ENCODE results near the gene GTF2F2. TPM values are rescaled to one million over a fixed set of nuclear protein-coding genes. Genes with fewer than 3 reads are reported as not detected.

GTF2F2 gene
- total RNA-seq, 2 donors from 2014 or later: 15.3 to 21.2 TPM

DNA sequence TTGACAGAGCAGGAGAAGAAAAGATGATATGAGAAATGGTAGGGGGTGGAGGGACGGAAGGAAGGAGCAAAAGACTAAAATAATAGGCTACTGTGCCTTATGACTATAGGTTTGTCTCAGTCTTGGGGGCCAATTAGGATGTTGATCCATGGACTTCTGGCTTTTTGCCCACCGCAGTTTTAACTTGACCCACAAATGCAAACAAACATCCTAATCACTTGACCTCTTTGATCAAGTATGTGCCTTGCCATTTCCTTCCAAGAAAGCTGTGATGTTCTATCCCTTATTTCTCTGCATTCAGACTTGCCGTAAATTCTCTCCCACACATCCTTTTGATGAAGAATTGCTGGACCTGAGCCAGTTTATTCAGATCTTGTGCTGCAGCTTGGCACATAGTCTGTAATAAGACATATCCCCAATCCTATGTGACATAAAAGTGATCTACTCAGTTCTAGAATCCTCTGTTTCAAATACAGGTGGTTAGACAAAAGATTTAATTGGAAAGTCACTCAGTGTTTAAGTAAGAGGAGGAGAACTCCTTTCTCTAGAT lies 157.9 kb downstream of the GTF2F2 start:
- Histone ChIP-seq H3K27me3 (replicated peaks; ENCODE audit: insufficient read depth) (no peaks in the 10 kb centered on the region), H3K36me3 (no peaks in the 10 kb centered on the region), H3K27ac (no peak overlapping the region), H3K4me1 (replicated peaks) (no peaks in the 10 kb centered on the region), H3K9me3 (no peaks in the 10 kb centered on the region), H3K4me3 (no peak overlapping the region)
- DNase-seq (ENCODE audit: low spot score): no peak
- TF ChIP-seq POLR2AphosphoS5 (IDR thresholded peaks at IDR 0.05): no peak
- TF ChIP-seq, protein P1, sequence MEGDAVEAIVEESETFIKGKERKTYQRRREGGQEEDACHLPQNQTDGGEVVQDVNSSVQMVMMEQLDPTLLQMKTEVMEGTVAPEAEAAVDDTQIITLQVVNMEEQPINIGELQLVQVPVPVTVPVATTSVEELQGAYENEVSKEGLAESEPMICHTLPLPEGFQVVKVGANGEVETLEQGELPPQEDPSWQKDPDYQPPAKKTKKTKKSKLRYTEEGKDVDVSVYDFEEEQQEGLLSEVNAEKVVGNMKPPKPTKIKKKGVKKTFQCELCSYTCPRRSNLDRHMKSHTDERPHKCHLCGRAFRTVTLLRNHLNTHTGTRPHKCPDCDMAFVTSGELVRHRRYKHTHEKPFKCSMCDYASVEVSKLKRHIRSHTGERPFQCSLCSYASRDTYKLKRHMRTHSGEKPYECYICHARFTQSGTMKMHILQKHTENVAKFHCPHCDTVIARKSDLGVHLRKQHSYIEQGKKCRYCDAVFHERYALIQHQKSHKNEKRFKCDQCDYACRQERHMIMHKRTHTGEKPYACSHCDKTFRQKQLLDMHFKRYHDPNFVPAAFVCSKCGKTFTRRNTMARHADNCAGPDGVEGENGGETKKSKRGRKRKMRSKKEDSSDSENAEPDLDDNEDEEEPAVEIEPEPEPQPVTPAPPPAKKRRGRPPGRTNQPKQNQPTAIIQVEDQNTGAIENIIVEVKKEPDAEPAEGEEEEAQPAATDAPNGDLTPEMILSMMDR (IDR thresholded peaks at IDR 0.05): no peak
- no peak for TF ChIP-seq POLR2A (IDR thresholded peaks at IDR 0.05)
- intact Hi-C loops (cut with DNase I): loop anchor here (2.0 kb wide), 1 partner anchor 229 kb away; no protein-coding TSS in a partner anchor
- WGBS: 66% methylated on average over 3 of the region's 3 CpGs

DNA sequence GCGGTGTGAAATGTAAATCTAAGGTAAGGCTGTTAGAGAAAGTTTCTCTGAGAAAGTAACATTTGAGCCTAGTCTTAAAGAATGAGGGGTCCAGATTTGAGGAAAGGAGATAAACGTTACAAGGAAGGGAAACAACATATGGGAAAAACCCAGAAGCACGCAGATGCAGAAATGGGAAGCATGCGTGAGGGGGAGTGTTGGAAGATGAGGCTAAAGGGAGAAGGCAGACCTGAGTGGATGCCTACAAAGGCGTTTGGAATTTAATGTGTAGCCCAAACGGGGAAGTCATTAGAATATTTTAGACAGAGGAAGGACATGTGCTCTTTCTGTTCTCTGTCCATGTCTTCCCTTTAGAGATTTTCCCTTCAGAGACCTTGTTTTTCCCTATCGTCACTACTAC lies 159.7 kb downstream of the GTF2F2 start:
- H3K27me3 ChIP-seq (replicated peaks; ENCODE audit: insufficient read depth): no peaks in the 10 kb centered on the region
- DNase-seq (ENCODE audit: low spot score): no peak
- H3K9me3 ChIP-seq: no peaks in the 10 kb centered on the region
- no peaks in the 10 kb centered on the region for H3K36me3 ChIP-seq
- intact Hi-C loops (cut with DNase I): loop anchor here (5.0 kb wide), 1 partner anchor 88 kb away; no protein-coding TSS in a partner anchor
- TF ChIP-seq POLR2AphosphoS5 (IDR thresholded peaks at IDR 0.05): no peak
- TF ChIP-seq, protein P1 (IDR thresholded peaks at IDR 0.05): no peak
- TF ChIP-seq POLR2A (IDR thresholded peaks at IDR 0.05): no peak
- no peak overlapping the region for H3K4me3 ChIP-seq
- H3K27ac ChIP-seq: no peak overlapping the region
- no peaks in the 10 kb centered on the region for H3K4me1 ChIP-seq (replicated peaks)
- 86% methylated on average over 7 of the region's 7 CpGs for WGBS

DNA sequence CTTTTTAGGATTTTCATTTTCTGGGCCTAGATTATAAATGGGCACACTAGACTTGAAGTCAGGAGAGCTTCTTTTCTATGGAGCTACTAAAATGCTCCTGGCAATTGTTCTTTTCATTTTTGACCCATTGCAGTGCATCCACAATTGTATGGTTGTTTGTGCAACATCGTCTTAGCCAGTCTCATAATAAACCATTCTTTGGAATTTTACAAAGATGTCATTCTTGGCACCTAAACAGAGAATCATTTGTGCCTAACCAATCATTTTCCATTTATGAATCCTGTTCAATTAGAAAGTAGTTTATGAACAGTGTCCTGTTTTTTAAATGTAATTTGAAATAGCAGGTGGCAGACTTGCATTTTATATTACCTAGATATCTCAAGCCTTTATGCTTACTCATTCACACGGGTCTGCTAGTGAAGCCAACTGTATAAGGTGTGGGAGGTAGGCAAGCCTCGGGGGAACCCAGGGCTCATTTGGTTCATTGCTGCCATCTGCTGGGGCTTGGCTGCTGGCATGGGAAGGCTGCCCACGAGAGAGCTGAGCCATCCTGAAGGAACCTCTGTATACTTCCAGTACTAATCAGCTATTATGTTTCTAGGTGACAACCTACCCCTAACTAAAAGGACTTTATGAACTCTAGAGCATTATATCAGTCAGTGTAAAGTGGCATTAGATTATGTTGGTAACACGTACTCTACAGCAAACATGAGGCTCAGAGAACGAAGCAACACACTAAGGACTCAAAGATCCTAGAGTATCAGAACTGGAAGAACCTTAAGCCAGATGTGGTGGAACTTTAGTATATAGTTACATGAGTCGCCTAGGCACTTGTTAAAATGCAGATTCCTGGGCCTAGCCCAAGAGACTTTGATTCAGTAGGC lies 160.7 kb downstream of the GTF2F2 start:
- intact Hi-C loops (cut with DNase I): loop anchor here (5.0 kb wide), 1 partner anchor 89 kb away; no protein-coding TSS in a partner anchor
- TF ChIP-seq, protein P1 (IDR thresholded peaks at IDR 0.05): peak; percentile 28 to 84 (median 76)
- TF ChIP-seq POLR2AphosphoS5 (IDR thresholded peaks at IDR 0.05) (peak; percentile 53), POLR2A (IDR thresholded peaks at IDR 0.05) (no peak)
- Histone ChIP-seq H3K9me3 (no peaks in the 10 kb centered on the region), H3K4me3 (no peak overlapping the region), H3K27ac (no peak overlapping the region), H3K36me3 (no peaks in the 10 kb centered on the region), H3K27me3 (replicated peaks; ENCODE audit: insufficient read depth) (no peaks in the 10 kb centered on the region), H3K4me1 (replicated peaks) (no peaks in the 10 kb centered on the region)
- 41% methylated on average over 7 of the region's 7 CpGs for WGBS
- DNase-seq (ENCODE audit: low spot score): peak; percentile 74

DNA sequence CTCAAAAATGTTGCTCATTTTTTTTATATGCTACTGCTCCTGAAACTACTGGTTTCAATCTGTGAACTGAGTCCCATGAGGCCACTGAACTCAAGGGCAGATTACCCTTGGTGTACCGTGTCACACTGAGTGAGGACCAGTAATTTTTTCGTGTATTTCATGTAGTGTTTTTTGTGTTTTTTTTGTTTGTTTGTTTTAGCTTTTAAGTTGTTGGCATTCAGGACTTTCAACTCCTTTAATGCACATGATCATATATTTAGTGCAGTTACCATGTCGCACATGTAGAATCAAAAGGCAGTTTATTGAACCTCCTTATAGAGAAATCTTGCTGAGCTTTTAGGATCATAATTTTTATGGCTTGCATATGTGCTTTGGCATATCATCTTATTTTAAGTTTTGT lies 162.7 kb downstream of the GTF2F2 start:
- Histone ChIP-seq H3K36me3 (no peaks in the 10 kb centered on the region), H3K9me3 (no peaks in the 10 kb centered on the region), H3K27ac (no peak overlapping the region), H3K4me1 (replicated peaks) (no peaks in the 10 kb centered on the region), H3K27me3 (replicated peaks; ENCODE audit: insufficient read depth) (no peaks in the 10 kb centered on the region), H3K4me3 (no peak overlapping the region)
- no peak for DNase-seq (ENCODE audit: low spot score)
- intact Hi-C loops (cut with DNase I): loop anchor here (5.0 kb wide), 1 partner anchor 91 kb away; no protein-coding TSS in a partner anchor
- TF ChIP-seq POLR2AphosphoS5 (IDR thresholded peaks at IDR 0.05) (no peak), POLR2A (IDR thresholded peaks at IDR 0.05) (no peak)
- TF ChIP-seq, protein P1 (IDR thresholded peaks at IDR 0.05): no peak
- 73% methylated on average over 3 of the region's 3 CpGs for WGBS
